Adrenal gland (tissue), 5 donors: Measurements from ENCODE around the gene RGS8.

Experiments used
- POLR2A ChIP-seq, 2 donors: fragments of 450-650 bp; IDR thresholded peaks; one replicate each; pipeline ENCODE4 v1.6.1; 2017; ENCODE audit warnings: antibody characterized with exemption in 2 of 2, mild to moderate bottlenecking in 2 of 2, moderate library complexity in 1 of 2
- TF ChIP-seq, protein P1 (sequence below), 6 experiments: fragments of 450-650 bp in 4 of 6; fragments of 200-600 bp in 2 of 6; sonication (generic) in 1 of 6; IDR thresholded peaks; 1 replicate in 5 of 6; 2 replicates in 1 of 6; pipeline versions ENCODE4 v1.5.1 to v1.8.0; 2016 to 2021; ENCODE audit warnings: antibody characterized with exemption in 6 of 6, mild to moderate bottlenecking in 2 of 6, moderate library complexity in 1 of 6
- donor health status: DM: no; HTN: no; CAD: no.

GRCh38 chr1:182720463-182720862 is 36.1 kb upstream of the RGS8 start:
- TF ChIP-seq, protein P1, sequence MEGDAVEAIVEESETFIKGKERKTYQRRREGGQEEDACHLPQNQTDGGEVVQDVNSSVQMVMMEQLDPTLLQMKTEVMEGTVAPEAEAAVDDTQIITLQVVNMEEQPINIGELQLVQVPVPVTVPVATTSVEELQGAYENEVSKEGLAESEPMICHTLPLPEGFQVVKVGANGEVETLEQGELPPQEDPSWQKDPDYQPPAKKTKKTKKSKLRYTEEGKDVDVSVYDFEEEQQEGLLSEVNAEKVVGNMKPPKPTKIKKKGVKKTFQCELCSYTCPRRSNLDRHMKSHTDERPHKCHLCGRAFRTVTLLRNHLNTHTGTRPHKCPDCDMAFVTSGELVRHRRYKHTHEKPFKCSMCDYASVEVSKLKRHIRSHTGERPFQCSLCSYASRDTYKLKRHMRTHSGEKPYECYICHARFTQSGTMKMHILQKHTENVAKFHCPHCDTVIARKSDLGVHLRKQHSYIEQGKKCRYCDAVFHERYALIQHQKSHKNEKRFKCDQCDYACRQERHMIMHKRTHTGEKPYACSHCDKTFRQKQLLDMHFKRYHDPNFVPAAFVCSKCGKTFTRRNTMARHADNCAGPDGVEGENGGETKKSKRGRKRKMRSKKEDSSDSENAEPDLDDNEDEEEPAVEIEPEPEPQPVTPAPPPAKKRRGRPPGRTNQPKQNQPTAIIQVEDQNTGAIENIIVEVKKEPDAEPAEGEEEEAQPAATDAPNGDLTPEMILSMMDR (IDR thresholded peaks at IDR 0.05), result peak in 2 of 6 experiments; percentile 23 to 33
- no peak for TF ChIP-seq POLR2A (IDR thresholded peaks at IDR 0.05)
